Heart right ventricle (tissue), 16 donors: ENCODE measurements around the gene SPACA6. TPM values are rescaled to one million over a fixed set of nuclear protein-coding genes. Genes with fewer than 3 reads are reported as not detected.
"Not testable (repeated sequence)": the region's sequence is repeated elsewhere in the genome, so short reads cannot be mapped to it uniquely, and the experiment has no call there.

Source experiments
- ATAC-seq, 8 donors: fragments of 200-7000 bp; cut with Tn5 transposase; one replicate each; pipeline ENCODE4 v1.9.1; 2020; ENCODE audit warnings: mild to moderate bottlenecking in 8 of 8, moderate library complexity in 8 of 8, moderate number of reproducible peaks in 1 of 8
- DNase-seq, 2 donors: peaks; one replicate each; pipeline ENCODE4 v3.0.0-alpha.2; 2020
- H3K27ac ChIP-seq, 10 donors: fragments of 200-600 bp; sonication (generic) in 2 of 10; one replicate each; pipeline versions ENCODE4 v1.5.0 to v1.8.0; 2020 to 2022; ENCODE audit warnings: mild to moderate bottlenecking in 3 of 10
- H3K27me3 ChIP-seq, 7 donors: fragments of 200-600 bp; one replicate each; pipeline ENCODE4 v1.8.0; 2021 to 2022; ENCODE audit warnings: mild to moderate bottlenecking in 2 of 7
- H3K36me3 ChIP-seq, 9 donors: fragments of 200-600 bp; sonication (generic) in 1 of 9; one replicate each; pipeline versions ENCODE4 v1.5.0 to v1.8.0; 2020 to 2022; ENCODE audit warnings: mild to moderate bottlenecking in 2 of 9
- H3K4me1 ChIP-seq, 9 donors: fragments of 200-600 bp; sonication (generic) in 1 of 9; one replicate each; pipeline versions ENCODE4 v1.5.0 to v1.8.0; 2020 to 2022; ENCODE audit warnings: mild to moderate bottlenecking in 4 of 9
- H3K4me3 ChIP-seq, 10 donors: fragments of 200-600 bp; sonication (generic) in 2 of 10; one replicate each; pipeline versions ENCODE4 v1.5.0 to v1.8.0; 2020 to 2022; ENCODE audit warnings: mild to moderate bottlenecking in 7 of 10, moderate library complexity in 2 of 10
- H3K9me3 ChIP-seq, 11 donors: fragments of 200-600 bp in 10 of 11; sonication (generic) in 2 of 11; one replicate each; pipeline versions ENCODE4 v1.5.0 to v1.8.0; 2013 to 2022; ENCODE audit warnings: mild to moderate bottlenecking in 2 of 11, control low read depth in 1 of 11, moderate library complexity in 1 of 11
- CTCF ChIP-seq, 9 donors: fragments of 200-600 bp; sonication (generic) in 2 of 9; IDR thresholded peaks; one replicate each; pipeline versions ENCODE4 v1.5.0 to v1.8.0; 2021 to 2022; ENCODE audit warnings: antibody characterized with exemption in 9 of 9, mild to moderate bottlenecking in 5 of 9, moderate library complexity in 1 of 9
- WGBS, 2 donors: extraction: QIAGEN DNeasy Blood & Tissue Kit; methylation state at CpG; one replicate each; pipeline ENCODE4 v1.1.7; 2013; ENCODE audit warnings: inconsistent platforms in 1 of 2; 5-methylcytosine and 5-hydroxymethylcytosine counted together
- intact Hi-C, 10 donors: fragments of 100-400 bp; cut with DNase I; formaldehyde crosslinking; loops; one replicate each; pipeline versions ENCODE4 v1.11.1 to v1.14.2; 2022
- long read RNA-seq, 3 donors: library from polyadenylated mRNA; unstranded; transcript quantifications; one replicate each; pipeline ENCODE4 v2.0.0, GENCODE V29; 2020 to 2021
- polyA plus RNA-seq, 2 donors: library from polyadenylated mRNA; stranded (reverse); fragments of 200-250 nt; gene quantifications; one replicate each; pipeline ENCODE4 v1.2.3, GENCODE V29; 2013
- total RNA-seq, 10 donors: library from RNA; stranded (reverse); fragmentation: NEBNext Ultra II Directional in 3 of 10; extraction: Animal tissue kit (Norgen Biotek cat#: 25700) in 3 of 10; gene quantifications; one replicate each; pipeline versions ENCODE4 v1.2.1 to v1.2.4, GENCODE V29; 2021 to 2023
- donor health status: Arrhythmogenic right ventricular cardiomyopathy.
- donor health status: ischemic (EF 13 %, LVEDD 7.1; RV severe dilation, severe dysfunction).
- donor health status: healthy with polysubstance abuse.
- donor health status: DM: no; HTN: yes; CAD: no.
- donor health status: DM: no; HTN: no; CAD: no.
- donor health status: ischemic (EF 25% LVEDD 6.9; RV normal size, moderate dysfunction).
- donor health status: ischemic (EF 25% LVEDD 5.7; RV mildly dilated, moderate dysfunction).
- donor health status: healthy.
- donor health status: DM: yes; HTN: yes; CAD: no.
- donor health status: Ischemic cardiomyopathy.
- donor health status: ischemic (EF 35%, LVEDD 5.7; RV mildly dilated, moderate dysfunction).
- donor health status: nonischemic (EF 11% LVEDD 7.7; RV severe dilation, severe dysfunction).
- donor health status: DM: yes; HTN: yes; CAD: no.
- donor health status: PGD.
- donor health status: ischemic (EF 29% LVEDD 5.4; RV normal size, mild dysfunction).
- donor health status: nonischemic (EF 23%, LVEDD 6.1; RV moderate dilation, normal function).

The SPACA6 gene
- 10 to 100 TPM in 6 of 10 donors, 1 to 10 TPM in 4; 6.4 to 16.1 (median 10.1) TPM for total RNA-seq
- polyA plus RNA-seq: 10 to 100 TPM in 1 of 2 donors, 1 to 10 TPM in 1; 8.6 to 45.1 TPM
- long read RNA-seq, donor 1, partial matches to known transcripts: 3 of 11 reads
- long read RNA-seq, donor 1, other reads (novel, unspliced or antisense): 8 of 11 reads
- long read RNA-seq, donor 2, partial matches to known transcripts: 1 of 14 reads
- long read RNA-seq, donor 2, other reads (novel, unspliced or antisense): 11 of 14 reads
- long read RNA-seq, donor 3, partial matches to known transcripts: 2 of 5 reads
- long read RNA-seq, donor 3, other reads (novel, unspliced or antisense): 3 of 5 reads

GRCh38 chr19:51693260-51693659 is at the start of gene SPACA6:
Gene SPACA6 (plus strand): TSS chr19:51693330. CDS start chr19:51693527, 197 bp downstream.
- Histone ChIP-seq H3K27ac (peak within 1 kb of the TSS in 9 of 10 donors; percentile 17 to 100 (median 97)), H3K9me3 (no peaks in the 10 kb centered on the region), H3K4me3 (peak within 1 kb of the TSS in 8 of 10 donors; percentile 78 to 100 (median 90)), H3K36me3 (peaks cover 0 to 62% (median 27%) of the 10 kb centered on the region in 9 donors), H3K4me1 (peaks cover 7 to 45% (median 30%) of the 10 kb centered on the region in 9 donors), H3K27me3 (peaks cover 0 to 23% (median 0%) of the 10 kb centered on the region in 7 donors)
- no peak for TF ChIP-seq CTCF (IDR thresholded peaks at IDR 0.05)
- DNase-seq (no peak), ATAC-seq (no peak)
- WGBS, 2 donors: 83 to 84% methylated on average over 8 of the region's 8 CpGs
- intact Hi-C loops: no loop called here

- TF ChIP-seq CTCF (IDR thresholded peaks at IDR 0.05): no peak
- H3K27me3 ChIP-seq: peaks cover 0 to 14% (median 7%) of the 10 kb centered on the region in 7 donors
- ATAC-seq (peak in 2 of 8 donors; percentile 22 to 50), DNase-seq (no peak)
- 38 to 39% methylated on average over 11 of the region's 11 CpGs for WGBS, 2 donors
- no peaks in the 10 kb centered on the region for H3K9me3 ChIP-seq
- H3K36me3 ChIP-seq: peaks cover 0 to 9% (median 0%) of the 10 kb centered on the region in 9 donors
- H3K4me3 ChIP-seq: peak overlapping the region in 2 of 10 donors; percentile 5 to 42
- H3K4me1 ChIP-seq: peaks cover 0 to 30% (median 0%) of the 10 kb centered on the region in 9 donors
- intact Hi-C loops: no loop called here
- peak overlapping the region in 1 of 10 donors; percentile 69 for H3K27ac ChIP-seq
Measured at GRCh38 chr19:51644636-51645271, 48.4 kb upstream of the SPACA6 start.

DNA sequence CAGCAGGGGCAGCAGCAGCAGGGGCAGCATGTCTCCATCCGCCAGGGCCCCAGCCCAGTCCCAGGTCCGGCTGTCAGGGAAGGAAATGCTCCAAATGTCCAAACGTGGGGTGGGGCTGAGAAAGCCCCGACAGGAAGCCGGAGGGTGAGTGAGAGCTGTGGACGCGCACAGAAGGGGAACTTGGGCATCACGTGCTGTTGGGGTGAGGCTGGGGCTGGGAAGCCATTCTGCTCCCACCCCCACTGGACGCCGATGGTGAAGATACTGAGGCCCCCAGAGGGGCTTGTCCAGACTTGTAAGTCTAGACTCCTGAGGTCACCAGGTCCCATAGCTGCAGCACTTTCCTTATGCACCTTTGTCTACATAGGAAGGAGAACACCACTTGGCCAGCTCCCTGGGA is 46.4 kb upstream of the SPACA6 start, which contains the start of gene SIGLEC14:
SIGLEC14 (minus strand) TSS at position 96 of the 400 bp plus-strand sequence; CDS start at position 30, 66 bp downstream.
- intact Hi-C loops, H3K36me3 ChIP-seq, DNase-seq, H3K9me3 ChIP-seq: not testable (repeated sequence)
- H3K27ac ChIP-seq: peak within 1 kb of the TSS in 1 of 10 donors; percentile 55
- peak in 5 of 8 donors; percentile 34 to 78 (median 72) for ATAC-seq
- H3K27me3 ChIP-seq: peaks cover 0 to 23% (median 4%) of the 10 kb centered on the region in 7 donors
- 26 to 30% methylated on average over 3 to 6 of the region's 10 CpGs for WGBS, 2 donors
- peaks cover 0 to 35% (median 0%) of the 10 kb centered on the region in 9 donors for H3K4me1 ChIP-seq
- peak within 1 kb of the TSS in 1 of 10 donors; percentile 42 for H3K4me3 ChIP-seq

DNA sequence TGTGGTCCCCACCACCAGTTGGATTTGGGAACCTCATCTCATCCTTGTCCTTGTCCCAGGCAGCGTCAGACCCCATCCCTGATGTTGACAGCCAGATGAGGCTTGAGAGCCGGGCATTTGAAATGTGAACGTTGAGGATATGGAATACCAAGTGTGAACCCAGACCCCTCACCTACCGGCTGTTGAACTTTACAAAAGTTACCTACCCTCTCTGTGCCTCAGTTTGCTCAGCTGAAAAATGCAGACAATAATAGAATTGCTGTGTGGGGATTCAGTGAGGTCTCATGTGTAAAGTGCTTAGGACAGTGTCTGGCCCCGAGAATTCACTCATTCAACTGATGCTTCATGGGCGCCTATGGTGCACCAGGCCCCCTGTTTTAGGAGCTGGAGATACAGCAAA is 45.8 kb upstream of the SPACA6 start:
- no peak for TF ChIP-seq CTCF (IDR thresholded peaks at IDR 0.05)
- intact Hi-C loops: no loop called here
- WGBS, 2 donors: 88 to 91% methylated on average over 6 of the region's 6 CpGs
- DNase-seq: no peak
- ATAC-seq: no peak
- peaks cover 0 to 9% (median 0%) of the 10 kb centered on the region in 9 donors for H3K36me3 ChIP-seq
- H3K27ac ChIP-seq: peak overlapping the region in 1 of 10 donors; percentile 55
- peaks cover 0 to 35% (median 0%) of the 10 kb centered on the region in 9 donors for H3K4me1 ChIP-seq
- no peaks in the 10 kb centered on the region for H3K9me3 ChIP-seq
- no peak overlapping the region for H3K4me3 ChIP-seq
- peaks cover 0 to 23% (median 8%) of the 10 kb centered on the region in 7 donors for H3K27me3 ChIP-seq
